Muscle layer of duodenum (tissue), 2 donors: ENCODE data around the gene FBXO34.
A peak's percentile ranks its signal among the peaks of the same experiment; 100 is the strongest.

Experiments used
- H3K27ac ChIP-seq: one replicate; pipeline ENCODE4 v1.7.0; 2013; ENCODE audit warnings: mild to moderate bottlenecking, low read length
- H3K27me3 ChIP-seq: one replicate; pipeline ENCODE4 v1.7.0; 2013; ENCODE audit warnings: low read depth, mild to moderate bottlenecking, control low read depth, low read length
- H3K36me3 ChIP-seq, 2 donors: one replicate each; pipeline ENCODE4 v1.7.0; 2013; ENCODE audit warnings: low read length in 2 of 2, control low read depth in 1 of 2, mild to moderate bottlenecking in 1 of 2; ENCODE audit not compliant: insufficient read depth in 2 of 2, control insufficient read depth in 1 of 2
- H3K4me1 ChIP-seq, 2 donors: one replicate each; pipeline ENCODE4 v1.7.0; 2013; ENCODE audit warnings: low read length in 2 of 2, mild to moderate bottlenecking in 2 of 2, control low read depth in 1 of 2, moderate library complexity in 1 of 2; ENCODE audit not compliant: insufficient read depth in 2 of 2, control insufficient read depth in 1 of 2
- H3K4me3 ChIP-seq, 2 donors: one replicate each; pipeline ENCODE4 v1.7.0; 2013; ENCODE audit warnings: low read length in 2 of 2, low read depth in 1 of 2, mild to moderate bottlenecking in 1 of 2
- H3K9me3 ChIP-seq, 2 donors: one replicate each; pipeline ENCODE4 v1.7.0; 2013; ENCODE audit warnings: low read length in 2 of 2, control low read depth in 1 of 2, mild to moderate bottlenecking in 1 of 2; ENCODE audit not compliant: control insufficient read depth in 1 of 2
- donor health status: healthy.

Gene FBXO34, protein sequence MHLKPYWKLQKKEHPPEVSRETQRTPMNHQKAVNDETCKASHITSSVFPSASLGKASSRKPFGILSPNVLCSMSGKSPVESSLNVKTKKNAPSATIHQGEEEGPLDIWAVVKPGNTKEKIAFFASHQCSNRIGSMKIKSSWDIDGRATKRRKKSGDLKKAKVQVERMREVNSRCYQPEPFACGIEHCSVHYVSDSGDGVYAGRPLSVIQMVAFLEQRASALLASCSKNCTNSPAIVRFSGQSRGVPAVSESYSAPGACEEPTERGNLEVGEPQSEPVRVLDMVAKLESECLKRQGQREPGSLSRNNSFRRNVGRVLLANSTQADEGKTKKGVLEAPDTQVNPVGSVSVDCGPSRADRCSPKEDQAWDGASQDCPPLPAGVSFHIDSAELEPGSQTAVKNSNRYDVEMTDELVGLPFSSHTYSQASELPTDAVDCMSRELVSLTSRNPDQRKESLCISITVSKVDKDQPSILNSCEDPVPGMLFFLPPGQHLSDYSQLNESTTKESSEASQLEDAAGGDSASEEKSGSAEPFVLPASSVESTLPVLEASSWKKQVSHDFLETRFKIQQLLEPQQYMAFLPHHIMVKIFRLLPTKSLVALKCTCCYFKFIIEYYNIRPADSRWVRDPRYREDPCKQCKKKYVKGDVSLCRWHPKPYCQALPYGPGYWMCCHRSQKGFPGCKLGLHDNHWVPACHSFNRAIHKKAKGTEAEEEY

DNA sequence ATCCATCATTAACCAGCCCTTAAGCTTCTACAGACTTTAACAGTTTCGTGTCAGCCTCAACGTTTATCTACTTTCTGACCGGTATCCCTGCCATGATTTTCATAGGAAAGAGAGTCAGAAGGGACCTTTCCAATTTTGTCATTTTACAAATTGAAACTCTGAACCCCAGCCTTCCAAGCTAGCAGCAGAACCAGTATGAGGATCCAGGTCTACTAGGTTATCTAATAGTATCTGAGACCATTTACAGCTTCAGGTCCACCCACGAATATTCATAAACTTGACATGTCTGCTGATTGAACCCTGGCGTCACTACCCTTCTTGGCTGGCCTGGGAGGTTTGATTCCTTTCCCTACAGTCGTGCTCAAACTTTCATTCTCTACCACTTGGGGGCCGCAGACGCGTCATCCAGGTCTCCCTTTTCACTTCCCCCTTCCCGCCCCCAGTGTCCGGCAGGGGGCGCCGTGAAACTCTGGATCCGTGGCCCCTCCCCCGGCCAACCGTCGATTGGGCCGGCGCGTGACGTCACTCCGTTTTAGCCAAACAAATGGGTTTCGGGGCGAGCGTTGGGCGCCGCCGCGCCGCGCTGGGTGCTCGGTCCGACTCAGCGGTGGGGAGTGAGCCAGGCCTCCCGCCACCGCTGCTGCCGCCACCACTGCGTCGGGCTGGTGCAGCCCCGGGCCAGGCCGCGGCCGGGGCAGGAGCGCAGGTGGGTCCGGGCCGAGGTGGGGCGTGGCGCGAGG lies at the start of gene FBXO34:
Gene FBXO34 (plus strand): TSS at position 590 of the 740 bp plus-strand sequence. CDS start 78,970 bp downstream, outside the sequence.
- Histone ChIP-seq H3K36me3 (no peaks in the 10 kb centered on the region), H3K9me3 (no peaks in the 10 kb centered on the region), H3K4me1 (peaks cover 3 to 27% of the 10 kb centered on the region in 2 donors), H3K27ac (peak within 1 kb of the TSS; percentile 86), H3K27me3 (no peaks in the 10 kb centered on the region), H3K4me3 (peak within 1 kb of the TSS; percentile 81 to 90)

DNA sequence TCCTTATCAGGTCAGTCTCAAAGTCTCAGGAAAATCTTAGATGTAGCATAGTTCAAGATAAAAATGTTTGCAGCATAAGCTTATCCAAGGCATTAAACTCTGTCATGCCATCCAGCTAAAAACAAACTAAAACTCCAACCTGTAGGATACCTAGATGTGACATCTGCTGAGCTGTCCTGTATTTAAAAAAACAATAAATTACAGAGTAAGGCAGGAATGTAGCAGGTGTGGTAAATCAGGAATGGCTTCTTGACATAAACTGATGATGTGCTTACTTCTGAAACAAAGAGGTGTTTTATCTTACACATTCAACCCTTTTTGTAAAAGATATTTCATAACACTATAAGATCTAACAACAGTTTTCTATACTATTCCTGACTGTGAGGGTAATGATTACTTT lies 49.3 kb upstream of the FBXO34 start:
- no peaks in the 10 kb centered on the region for H3K4me1 ChIP-seq
- H3K9me3 ChIP-seq: peaks cover 0 to 7% of the 10 kb centered on the region in 2 donors
- no peaks in the 10 kb centered on the region for H3K36me3 ChIP-seq
- H3K27ac ChIP-seq: no peak overlapping the region
- H3K27me3 ChIP-seq: no peaks in the 10 kb centered on the region
- no peak overlapping the region for H3K4me3 ChIP-seq

DNA sequence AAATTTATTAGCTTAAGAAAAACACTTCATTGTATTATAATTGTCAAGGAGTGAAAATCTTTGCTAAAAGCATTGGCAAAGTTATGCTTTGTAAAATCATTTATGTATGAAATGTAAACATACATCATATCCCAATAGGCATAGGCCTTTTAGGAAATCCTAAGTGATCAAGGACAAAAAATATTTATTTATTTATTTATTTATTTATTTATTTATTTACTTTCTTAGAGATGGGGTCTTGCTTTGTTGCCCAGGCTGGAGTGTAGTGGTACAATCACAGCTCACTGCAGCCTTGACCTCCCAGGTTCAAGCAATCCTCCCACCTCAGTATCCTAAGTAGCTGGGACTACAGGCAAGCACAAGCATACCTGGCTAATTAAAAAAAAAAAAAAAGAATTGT lies 47.9 kb upstream of the FBXO34 start:
- Histone ChIP-seq H3K4me1 (no peaks in the 10 kb centered on the region), H3K9me3 (peaks cover 0 to 12% of the 10 kb centered on the region in 2 donors), H3K27me3 (no peaks in the 10 kb centered on the region), H3K36me3 (no peaks in the 10 kb centered on the region), H3K4me3 (no peak overlapping the region), H3K27ac (no peak overlapping the region)

DNA sequence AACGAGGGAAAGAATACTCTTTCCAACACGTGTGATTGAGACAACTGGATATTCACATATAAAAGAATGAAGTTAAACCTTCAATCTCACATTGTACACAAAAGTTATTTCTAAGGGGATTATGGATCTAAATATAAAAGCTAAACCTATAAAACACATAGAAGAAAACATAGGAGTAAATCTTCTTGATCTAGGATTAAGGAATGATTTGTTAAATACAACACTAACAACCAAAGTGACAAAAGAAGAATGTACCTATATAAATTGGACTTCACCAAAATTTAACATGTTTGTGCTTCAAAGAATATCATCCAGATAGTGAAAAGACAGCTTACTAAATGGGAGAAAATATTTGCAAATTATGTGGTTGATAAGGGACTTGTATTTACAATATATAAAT lies 43.0 kb upstream of the FBXO34 start:
- H3K4me3 ChIP-seq: no peak overlapping the region
- no peaks in the 10 kb centered on the region for H3K27me3 ChIP-seq
- H3K9me3 ChIP-seq: peaks cover 0 to 12% of the 10 kb centered on the region in 2 donors
- H3K4me1 ChIP-seq: no peaks in the 10 kb centered on the region
- no peaks in the 10 kb centered on the region for H3K36me3 ChIP-seq
- H3K27ac ChIP-seq: no peak overlapping the region

DNA sequence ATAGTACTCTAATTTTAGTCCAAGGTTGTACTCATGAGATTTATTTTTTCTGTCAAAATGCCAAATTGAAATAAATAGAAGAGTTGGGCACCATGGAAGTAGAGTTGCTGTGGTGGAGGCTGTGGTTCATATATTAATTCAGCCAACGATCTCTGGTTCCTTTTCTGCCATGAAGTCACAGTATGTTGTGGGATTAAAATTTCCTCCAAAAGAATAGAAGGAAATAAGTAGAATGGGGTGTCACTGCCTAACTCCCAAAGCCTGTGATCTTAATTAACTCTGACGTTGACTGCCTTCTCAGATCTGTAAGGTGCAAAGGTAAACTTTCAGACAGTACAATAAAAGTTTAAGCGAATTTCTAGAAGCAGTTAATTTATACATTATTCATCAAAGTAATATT lies 37.6 kb upstream of the FBXO34 start:
- Histone ChIP-seq H3K27ac (no peak overlapping the region), H3K27me3 (no peaks in the 10 kb centered on the region), H3K9me3 (no peaks in the 10 kb centered on the region), H3K4me3 (no peak overlapping the region), H3K4me1 (no peaks in the 10 kb centered on the region), H3K36me3 (no peaks in the 10 kb centered on the region)

DNA sequence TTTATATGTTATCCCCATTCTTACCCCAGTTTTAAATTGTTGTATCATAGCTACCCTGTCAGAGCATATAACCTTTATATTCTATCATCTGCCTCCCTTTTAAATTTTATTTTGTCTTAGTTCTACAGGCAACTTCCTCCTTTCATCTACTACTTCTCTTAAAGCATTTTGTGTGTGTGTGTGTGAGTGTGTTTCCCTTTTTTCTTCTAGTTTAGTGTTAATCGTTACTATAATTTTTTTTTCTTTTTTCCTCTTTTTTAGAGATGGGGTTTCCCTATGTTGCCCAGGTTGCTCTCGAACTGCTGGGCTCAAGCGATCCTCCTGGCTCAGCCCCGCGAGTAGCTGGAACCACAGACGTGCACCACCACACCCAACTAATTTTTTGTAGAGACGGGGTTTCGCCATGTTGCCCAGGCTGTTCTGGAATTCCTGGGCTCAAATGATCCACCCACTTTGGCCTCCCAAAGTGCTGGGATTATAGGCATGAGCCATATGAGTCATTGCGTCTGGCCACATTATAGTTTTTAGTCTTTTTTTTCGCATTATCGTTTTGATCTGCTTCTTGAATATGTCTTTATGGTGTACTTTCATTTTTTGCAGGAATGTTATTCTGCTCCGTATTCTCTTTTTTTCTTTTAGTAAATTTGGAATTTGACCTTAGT lies 33.1 kb upstream of the FBXO34 start:
- Histone ChIP-seq H3K4me3 (no peak overlapping the region), H3K9me3 (no peaks in the 10 kb centered on the region), H3K36me3 (no peaks in the 10 kb centered on the region)

DNA sequence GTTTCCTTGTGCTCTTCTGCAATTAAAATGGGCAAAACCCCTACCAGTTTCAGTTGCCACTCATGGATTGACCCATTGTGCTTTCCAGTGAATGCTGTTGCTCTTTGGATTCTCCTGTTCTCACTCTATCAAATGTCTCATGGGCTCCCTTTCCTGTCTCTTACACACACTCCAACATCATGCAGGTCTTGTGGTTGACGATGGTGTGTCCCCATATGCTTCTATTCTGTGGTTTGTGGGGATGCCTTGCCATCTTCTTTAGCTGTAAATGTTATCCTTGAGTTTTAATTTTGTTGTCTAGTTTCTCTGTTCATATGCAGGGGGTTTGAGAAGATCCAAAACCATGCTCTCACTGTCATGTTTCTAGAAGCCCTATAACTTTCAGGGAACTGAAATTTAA lies 31.9 kb upstream of the FBXO34 start:
- H3K27me3 ChIP-seq: peaks cover 3% of the 10 kb centered on the region
- no peak overlapping the region for H3K27ac ChIP-seq
- no peaks in the 10 kb centered on the region for H3K9me3 ChIP-seq
- no peaks in the 10 kb centered on the region for H3K36me3 ChIP-seq
- H3K4me1 ChIP-seq: no peaks in the 10 kb centered on the region
- no peak overlapping the region for H3K4me3 ChIP-seq

More for the DNA sequence above, 33.1 kb upstream of the FBXO34 start:
- H3K27ac ChIP-seq: no peak overlapping the region
- peaks cover 3% of the 10 kb centered on the region for H3K27me3 ChIP-seq
- H3K4me1 ChIP-seq: no peaks in the 10 kb centered on the region

DNA sequence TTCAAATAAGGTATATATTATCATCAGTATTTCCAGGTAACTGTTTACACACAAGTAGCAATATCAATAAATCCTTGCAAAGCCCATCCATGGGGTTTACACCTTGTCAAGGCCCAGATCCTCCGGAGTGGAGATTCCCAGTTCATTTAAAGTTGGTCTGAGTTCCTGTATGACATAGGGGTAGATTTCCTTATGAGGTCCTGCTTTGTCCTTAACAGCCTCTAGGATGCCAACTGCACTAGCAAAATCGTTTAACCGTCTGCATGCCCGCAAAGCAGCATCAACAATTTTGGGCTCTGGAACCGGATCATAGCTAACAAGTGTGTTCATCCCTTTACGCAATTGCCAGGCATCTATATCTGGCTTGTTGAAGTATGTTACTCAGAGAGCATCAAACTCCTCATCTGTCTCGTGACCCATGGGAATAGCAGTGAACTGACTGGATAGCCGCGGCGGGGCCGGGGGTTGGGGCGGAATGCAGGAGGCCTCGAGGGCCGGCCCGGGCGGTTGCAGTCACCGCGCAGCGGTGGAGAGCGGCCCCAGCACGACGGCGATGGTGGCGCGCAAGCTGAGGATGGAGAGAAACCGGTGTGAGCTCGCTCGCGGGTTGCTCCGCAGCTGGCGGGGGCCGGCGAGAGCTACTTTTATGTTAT lies 30.6 kb upstream of the FBXO34 start:
- Histone ChIP-seq H3K27me3 (peaks cover 3% of the 10 kb centered on the region), H3K27ac (no peak overlapping the region), H3K4me1 (no peaks in the 10 kb centered on the region), H3K9me3 (no peaks in the 10 kb centered on the region), H3K36me3 (no peaks in the 10 kb centered on the region), H3K4me3 (no peak overlapping the region)

DNA sequence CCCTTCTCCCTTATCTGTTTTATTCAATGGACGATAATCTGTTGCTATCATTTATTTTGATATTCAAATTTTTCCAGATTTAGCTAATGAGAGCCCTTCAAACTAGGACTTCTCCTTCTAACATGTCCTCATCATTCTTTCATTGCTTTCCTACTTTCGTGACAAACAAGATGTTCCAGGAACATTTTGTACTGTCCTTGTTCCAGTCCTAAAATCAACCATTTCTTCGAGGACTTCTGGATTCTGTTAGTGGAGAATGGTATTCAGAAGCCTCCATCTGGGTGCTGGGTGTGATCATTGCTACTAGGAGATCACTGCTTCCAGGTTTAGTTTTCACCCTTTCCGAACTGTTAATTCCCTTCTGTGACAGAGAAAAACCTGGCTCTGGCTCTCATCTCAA lies 29.5 kb upstream of the FBXO34 start:
- H3K27me3 ChIP-seq: peaks cover 3% of the 10 kb centered on the region
- H3K36me3 ChIP-seq: no peaks in the 10 kb centered on the region
- no peaks in the 10 kb centered on the region for H3K9me3 ChIP-seq
- no peak overlapping the region for H3K27ac ChIP-seq
- no peak overlapping the region for H3K4me3 ChIP-seq
- no peaks in the 10 kb centered on the region for H3K4me1 ChIP-seq

DNA sequence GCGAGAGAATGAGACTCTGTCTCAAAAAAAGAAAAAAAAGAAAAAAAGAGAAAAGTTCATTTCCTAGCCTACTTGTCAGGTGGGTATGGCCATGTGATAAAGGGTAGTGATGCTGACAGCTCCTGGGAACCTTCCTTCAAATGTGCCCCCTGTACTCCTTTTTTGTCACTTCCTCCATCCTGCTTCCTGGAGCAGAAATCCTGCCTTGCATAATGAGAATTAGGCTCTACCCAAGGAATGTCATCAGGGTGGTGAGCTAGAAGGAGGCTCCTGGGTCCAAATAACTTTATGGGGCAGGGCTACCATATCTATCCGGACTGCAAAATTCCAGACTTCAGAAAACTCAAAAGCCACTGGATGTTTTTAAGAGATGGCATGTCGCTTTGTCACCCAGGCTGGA lies 27.8 kb upstream of the FBXO34 start:
- Histone ChIP-seq H3K36me3 (no peaks in the 10 kb centered on the region), H3K27me3 (peaks cover 3% of the 10 kb centered on the region), H3K4me3 (no peak overlapping the region), H3K27ac (no peak overlapping the region), H3K4me1 (no peaks in the 10 kb centered on the region), H3K9me3 (no peaks in the 10 kb centered on the region)
